Mesendoderm (in vitro differentiated cells): Measurements from ENCODE around the gene PCGF2.

Source experiments
- DNase-seq: peaks from one replicate; pipeline ENCODE4 v3.0.0; 2013
- H2AK5ac ChIP-seq: 2 replicates; pipeline ENCODE4 v1.6.1; 2013; ENCODE audit warnings: low read length, inconsistent platforms
- H2BK120ac ChIP-seq: 2 replicates; pipeline ENCODE4 v1.6.1; 2013; ENCODE audit warnings: low read depth, mild to moderate bottlenecking, low read length, moderate library complexity, mixed read lengths
- H2BK15ac ChIP-seq: replicated peaks from 2 replicates; pipeline ENCODE4 v1.6.1; 2013; ENCODE audit warnings: low read depth, mild to moderate bottlenecking, moderate library complexity
- H2BK5ac ChIP-seq: 2 replicates; pipeline ENCODE4 v1.6.1; 2013; ENCODE audit warnings: low read length, inconsistent platforms
- H3K18ac ChIP-seq: 2 replicates; pipeline ENCODE4 v1.6.1; 2013; ENCODE audit warnings: mild to moderate bottlenecking, low read length, mixed read lengths
- H3K23ac ChIP-seq: one replicate; pipeline ENCODE4 v1.6.1; 2013; ENCODE audit warnings: low read length
- H3K27ac ChIP-seq: 2 replicates; pipeline ENCODE4 v1.5.1; 2013; ENCODE audit warnings: low read depth, mild to moderate bottlenecking, inconsistent platforms, low read length, moderate library complexity
- H3K27me3 ChIP-seq: 2 replicates; pipeline ENCODE4 v1.6.1; 2013; ENCODE audit warnings: low read length, control low read depth, mild to moderate bottlenecking, inconsistent platforms; ENCODE audit not compliant: insufficient read depth, poor library complexity
- H3K36me3 ChIP-seq: 2 replicates; pipeline ENCODE4 v1.6.1; 2013; ENCODE audit warnings: low read length, inconsistent platforms; ENCODE audit not compliant: control insufficient read depth, insufficient read depth
- H3K4ac ChIP-seq: one replicate; pipeline ENCODE4 v1.6.1; 2013; ENCODE audit warnings: low read depth, mild to moderate bottlenecking, low read length, moderate library complexity
- H3K4me1 ChIP-seq: 2 replicates; pipeline ENCODE4 v1.6.1; 2013; ENCODE audit warnings: low read depth, low read length, inconsistent platforms; ENCODE audit not compliant: control insufficient read depth
- H3K4me2 ChIP-seq: 2 replicates; pipeline ENCODE4 v1.6.1; 2013; ENCODE audit warnings: low read length
- H3K4me3 ChIP-seq: 2 replicates; pipeline ENCODE4 v1.5.1; 2013; ENCODE audit warnings: mild to moderate bottlenecking, low read length
- H3K56ac ChIP-seq: one replicate; pipeline ENCODE4 v1.6.1; 2013; ENCODE audit warnings: low read length
- H3K79me1 ChIP-seq: 2 replicates; pipeline ENCODE4 v1.6.1; 2013; ENCODE audit warnings: low read length, inconsistent platforms
- H3K79me2 ChIP-seq: 2 replicates; pipeline ENCODE4 v1.6.1; 2013; ENCODE audit warnings: mild to moderate bottlenecking, low read length; ENCODE audit not compliant: control insufficient read depth, insufficient read depth
- H3K9ac ChIP-seq: 2 replicates; pipeline ENCODE4 v1.6.1; 2013; ENCODE audit warnings: low read length, inconsistent platforms
- H4K5ac ChIP-seq: one replicate; pipeline ENCODE4 v1.6.1; 2013; ENCODE audit warnings: low read length
- H4K8ac ChIP-seq: one replicate; pipeline ENCODE4 v1.6.1; 2013; ENCODE audit warnings: low read depth, mild to moderate bottlenecking, control low read depth, low read length, moderate library complexity
- WGBS: extraction: QIAGEN DNeasy Blood & Tissue Kit; methylation state at CpG from one replicate; pipeline ENCODE4 v1.1.7; 2013; ENCODE audit warnings: low lambda C conversion rate, missing lambda C conversion rate; ENCODE audit not compliant: insufficient coverage; ENCODE audit errors: extremely low coverage; 5-methylcytosine and 5-hydroxymethylcytosine counted together

PCGF2 gene

GRCh38 chr17:38720941-38721340, 27.2 kb downstream of the PCGF2 start:
- no CpG with 5 or more reads among the region's 6 CpGs for WGBS
- H3K79me2 ChIP-seq, result no peaks in the 10 kb centered on the region
- H3K18ac ChIP-seq, result no peak overlapping the region
- no peak overlapping the region for H4K5ac ChIP-seq
- no peak overlapping the region for H4K8ac ChIP-seq
- H3K27me3 ChIP-seq, result no peaks in the 10 kb centered on the region
- no peak overlapping the region for H2BK15ac ChIP-seq
- H3K4me1 ChIP-seq, result peaks cover 3% of the 10 kb centered on the region
- H2BK120ac ChIP-seq, result no peak overlapping the region
- no peak overlapping the region for H2AK5ac ChIP-seq
- DNase-seq, result no peak
- H3K4ac ChIP-seq, result no peak overlapping the region
- no peaks in the 10 kb centered on the region for H3K36me3 ChIP-seq
- H3K27ac ChIP-seq, result no peak overlapping the region
- no peak overlapping the region for H3K56ac ChIP-seq
- no peak overlapping the region for H3K4me2 ChIP-seq
- no peak overlapping the region for H3K9ac ChIP-seq
- no peak overlapping the region for H3K4me3 ChIP-seq
- H2BK5ac ChIP-seq, result no peak overlapping the region
- no peaks in the 10 kb centered on the region for H3K79me1 ChIP-seq
- H3K23ac ChIP-seq, result no peak overlapping the region

DNA sequence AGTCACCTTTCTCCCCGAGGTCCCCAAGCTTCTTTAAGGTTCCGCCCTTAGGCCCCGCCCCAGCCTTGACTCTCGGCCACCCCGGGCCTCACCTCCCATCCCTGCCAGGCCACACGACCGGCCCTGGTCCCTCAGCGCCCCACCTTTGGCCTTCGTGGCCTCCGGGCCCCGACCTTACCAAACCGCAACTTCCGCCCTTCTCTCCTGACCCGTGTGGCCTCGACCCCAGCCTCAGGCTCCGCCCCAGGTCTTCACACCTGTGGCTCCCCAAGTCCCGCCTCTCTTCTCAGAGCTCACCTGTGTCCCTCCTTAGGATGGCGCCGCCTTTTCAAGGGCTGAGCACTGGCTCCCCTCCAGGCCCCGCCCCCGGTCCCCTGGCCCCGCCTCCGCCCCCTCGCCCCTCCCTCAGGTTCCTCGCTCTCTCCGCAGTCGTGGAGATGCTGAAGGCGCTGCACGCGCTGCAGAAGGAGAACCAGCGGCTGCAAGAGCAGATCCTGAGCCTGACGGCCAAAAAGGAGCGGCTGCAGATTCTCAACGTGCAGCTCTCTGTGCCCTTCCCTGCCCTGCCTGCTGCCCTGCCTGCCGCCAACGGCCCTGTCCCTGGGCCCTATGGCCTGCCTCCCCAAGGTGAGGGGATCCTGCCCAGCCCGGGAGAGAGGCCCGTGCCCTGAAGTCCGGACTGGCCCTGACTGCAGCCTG, 28.0 kb downstream of the PCGF2 start:
- no peak overlapping the region for H2BK120ac ChIP-seq
- H2AK5ac ChIP-seq, result no peak overlapping the region
- peak overlapping the region; percentile 24 for H3K18ac ChIP-seq
- no peaks in the 10 kb centered on the region for H3K79me1 ChIP-seq
- H2BK15ac ChIP-seq, result no peak overlapping the region
- H4K5ac ChIP-seq, result no peak overlapping the region
- no peak overlapping the region for H4K8ac ChIP-seq
- no peak overlapping the region for H2BK5ac ChIP-seq
- H3K4me3 ChIP-seq, result peak overlapping the region; percentile 26
- peak overlapping the region; percentile 74 for H3K27ac ChIP-seq
- H3K56ac ChIP-seq, result peak overlapping the region; percentile 80
- H3K4ac ChIP-seq, result peak overlapping the region; percentile 65
- peak overlapping the region; percentile 94 for H3K4me2 ChIP-seq
- no peaks in the 10 kb centered on the region for H3K36me3 ChIP-seq
- peaks cover 3% of the 10 kb centered on the region for H3K4me1 ChIP-seq
- H3K9ac ChIP-seq, result peak overlapping the region; percentile 78
- H3K27me3 ChIP-seq, result no peaks in the 10 kb centered on the region
- DNase-seq, result peak; percentile 91
- WGBS, result no CpG with 5 or more reads among the region's 39 CpGs
- no peaks in the 10 kb centered on the region for H3K79me2 ChIP-seq
- H3K23ac ChIP-seq, result no peak overlapping the region

DNA sequence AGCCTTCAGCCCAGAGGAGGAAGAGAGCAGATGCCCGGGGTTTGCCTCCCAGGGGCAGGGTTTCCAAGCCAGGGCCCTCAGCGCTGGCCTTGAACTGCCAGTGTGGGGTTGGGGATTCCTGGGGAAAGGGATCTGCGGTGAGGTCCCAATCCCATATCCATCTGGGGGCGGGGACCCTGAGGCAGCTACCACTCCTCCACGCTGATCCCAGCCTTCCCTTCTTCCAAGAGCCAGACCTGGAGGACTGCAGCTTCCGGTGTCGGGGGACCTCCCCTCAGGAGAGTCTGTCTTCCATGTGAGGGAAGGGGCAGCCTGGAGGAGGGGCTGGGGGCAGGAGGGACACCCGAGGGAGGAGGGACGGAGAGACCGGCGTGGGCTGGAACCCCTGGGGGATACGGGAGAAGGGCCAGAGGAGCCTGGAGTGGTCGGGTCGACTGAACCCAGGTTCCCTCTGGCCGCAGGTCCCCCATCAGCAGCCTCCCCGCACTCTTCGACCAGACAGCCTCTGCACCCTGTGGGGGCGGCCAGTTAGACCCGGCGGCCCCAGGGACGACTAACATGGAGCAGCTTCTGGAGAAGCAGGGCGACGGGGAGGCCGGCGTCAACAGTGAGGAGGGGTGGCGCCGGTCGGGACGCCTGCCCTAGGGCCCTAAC, 28.7 kb downstream of the PCGF2 start:
- H2BK120ac ChIP-seq, result no peak overlapping the region
- H3K4me2 ChIP-seq, result peak overlapping the region; percentile 94
- peak overlapping the region; percentile 26 for H3K4me3 ChIP-seq
- no peak overlapping the region for H2BK15ac ChIP-seq
- no peak overlapping the region for H2BK5ac ChIP-seq
- no peaks in the 10 kb centered on the region for H3K79me1 ChIP-seq
- no peaks in the 10 kb centered on the region for H3K36me3 ChIP-seq
- peak overlapping the region; percentile 78 for H3K9ac ChIP-seq
- no peak overlapping the region for H2AK5ac ChIP-seq
- no peak overlapping the region for H4K5ac ChIP-seq
- H3K4ac ChIP-seq, result peak overlapping the region; percentile 65
- peak overlapping the region; percentile 15 for H3K23ac ChIP-seq
- H3K56ac ChIP-seq, result peak overlapping the region; percentile 80
- peak; percentile 91 for DNase-seq
- peak overlapping the region; percentile 24 for H3K18ac ChIP-seq
- H4K8ac ChIP-seq, result no peak overlapping the region
- no peaks in the 10 kb centered on the region for H3K27me3 ChIP-seq
- peak overlapping the region; percentile 74 for H3K27ac ChIP-seq
- H3K4me1 ChIP-seq, result peaks cover 3% of the 10 kb centered on the region
- WGBS, result no CpG with 5 or more reads among the region's 29 CpGs
- H3K79me2 ChIP-seq, result no peaks in the 10 kb centered on the region

- Histone ChIP-seq H3K56ac (no peak overlapping the region), H3K27ac (no peak overlapping the region), H3K18ac (no peak overlapping the region), H3K4me1 (peaks cover 3% of the 10 kb centered on the region), H3K23ac (no peak overlapping the region), H3K79me1 (no peaks in the 10 kb centered on the region), H2BK5ac (no peak overlapping the region), H3K4me2 (no peak overlapping the region), H3K79me2 (no peaks in the 10 kb centered on the region), H4K5ac (no peak overlapping the region), H3K9ac (no peak overlapping the region), H3K27me3 (no peaks in the 10 kb centered on the region), H2AK5ac (no peak overlapping the region), H3K4me3 (no peak overlapping the region), H2BK120ac (no peak overlapping the region), H4K8ac (no peak overlapping the region), H3K36me3 (no peaks in the 10 kb centered on the region), H3K4ac (no peak overlapping the region), H2BK15ac (no peak overlapping the region)
- DNase-seq, result no peak
- no CpG with 5 or more reads among the region's 12 CpGs for WGBS
These were observed 30.9 kb downstream of the PCGF2 start for GRCh38 chr17:38717139-38717745.

GRCh38 chr17:38716368-38717005, 31.6 kb downstream of the PCGF2 start:
- Histone ChIP-seq H2BK5ac (no peak overlapping the region), H3K4me2 (no peak overlapping the region), H3K4me1 (peaks cover 3% of the 10 kb centered on the region), H3K27me3 (no peaks in the 10 kb centered on the region), H3K36me3 (no peaks in the 10 kb centered on the region), H3K79me1 (no peaks in the 10 kb centered on the region), H3K56ac (no peak overlapping the region), H3K23ac (no peak overlapping the region), H3K4me3 (no peak overlapping the region), H2AK5ac (no peak overlapping the region), H2BK120ac (no peak overlapping the region), H2BK15ac (no peak overlapping the region), H4K8ac (no peak overlapping the region), H3K4ac (no peak overlapping the region), H3K18ac (no peak overlapping the region), H3K9ac (no peak overlapping the region), H3K27ac (no peak overlapping the region), H4K5ac (no peak overlapping the region), H3K79me2 (no peaks in the 10 kb centered on the region)
- DNase-seq, result no peak
- no CpG with 5 or more reads among the region's 18 CpGs for WGBS
